HEK293T (cell line): ENCODE data around the gene FCHSD1.

Experiments used
- FOXA1 ChIP-seq: fragments of 450-650 bp; IDR thresholded peaks from 2 replicates; pipeline ENCODE4 v1.6.1; 2016; ENCODE audit warnings: mild to moderate bottlenecking
- L3MBTL2 ChIP-seq: fragments of 450-650 bp; conservative IDR thresholded peaks from 2 replicates; pipeline ENCODE4 v1.6.1; 2016; ENCODE audit warnings: mild to moderate bottlenecking
- PKNOX1 ChIP-seq: fragments of 450-650 bp; IDR thresholded peaks from 2 replicates; pipeline ENCODE4 v1.6.1; 2016
- TARDBP ChIP-seq: fragments of 450-650 bp; IDR thresholded peaks from 2 replicates; pipeline ENCODE4 v1.6.1; 2016
- ZNF384 ChIP-seq: fragments of 450-650 bp; IDR thresholded peaks from 2 replicates; pipeline ENCODE4 v1.6.1; 2016

- no peak for TF ChIP-seq FOXA1
- TF ChIP-seq PKNOX1 = no peak
- no peak for TF ChIP-seq L3MBTL2
- TF ChIP-seq ZNF384 = no peak
- TF ChIP-seq TARDBP = no peak
Observed at GRCh38 chr5:141692919-141693725, 41.9 kb upstream of the FCHSD1 start.
